ENCODE data around the gene NPAS3.

The NPAS3 gene

DNA sequence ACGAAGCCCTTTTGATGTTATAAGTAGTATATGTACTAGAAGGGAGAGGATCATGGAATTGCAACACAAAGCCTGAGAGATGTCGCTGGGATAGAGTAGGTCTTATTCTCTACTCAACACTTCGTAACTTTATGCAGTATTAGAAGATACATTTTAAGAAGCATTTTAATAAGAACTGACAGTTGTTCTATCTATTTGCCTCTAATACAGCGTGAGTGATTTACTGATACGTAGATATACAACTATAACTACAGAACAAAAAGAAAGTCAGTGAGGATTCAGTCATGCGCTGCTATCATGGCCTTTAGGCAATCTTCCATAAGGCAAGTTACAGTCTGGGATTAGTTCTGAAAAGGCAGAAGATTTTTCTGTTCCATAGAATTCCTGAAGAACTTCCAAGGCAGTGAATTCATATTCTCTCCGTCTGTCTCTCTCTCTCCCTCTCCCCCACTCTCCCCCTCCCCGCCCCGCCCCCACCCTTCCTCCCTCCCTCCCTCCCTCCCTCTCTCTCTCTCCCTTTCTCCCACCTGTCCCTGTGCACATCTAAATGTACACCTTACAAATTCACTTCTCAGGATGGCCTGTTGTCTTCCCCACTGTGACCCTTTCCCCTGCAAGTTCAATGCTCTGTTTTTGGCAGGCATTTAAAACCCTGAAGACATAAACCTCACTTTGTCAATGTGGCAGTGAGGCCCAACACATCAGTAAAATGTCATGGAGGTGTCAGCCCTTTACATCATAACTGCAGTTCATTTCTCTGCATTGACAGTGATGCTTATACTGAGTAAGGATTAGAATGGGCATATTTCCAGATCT lies 541.6 kb downstream of the NPAS3 start:
- TF ChIP-seq, protein P1, sequence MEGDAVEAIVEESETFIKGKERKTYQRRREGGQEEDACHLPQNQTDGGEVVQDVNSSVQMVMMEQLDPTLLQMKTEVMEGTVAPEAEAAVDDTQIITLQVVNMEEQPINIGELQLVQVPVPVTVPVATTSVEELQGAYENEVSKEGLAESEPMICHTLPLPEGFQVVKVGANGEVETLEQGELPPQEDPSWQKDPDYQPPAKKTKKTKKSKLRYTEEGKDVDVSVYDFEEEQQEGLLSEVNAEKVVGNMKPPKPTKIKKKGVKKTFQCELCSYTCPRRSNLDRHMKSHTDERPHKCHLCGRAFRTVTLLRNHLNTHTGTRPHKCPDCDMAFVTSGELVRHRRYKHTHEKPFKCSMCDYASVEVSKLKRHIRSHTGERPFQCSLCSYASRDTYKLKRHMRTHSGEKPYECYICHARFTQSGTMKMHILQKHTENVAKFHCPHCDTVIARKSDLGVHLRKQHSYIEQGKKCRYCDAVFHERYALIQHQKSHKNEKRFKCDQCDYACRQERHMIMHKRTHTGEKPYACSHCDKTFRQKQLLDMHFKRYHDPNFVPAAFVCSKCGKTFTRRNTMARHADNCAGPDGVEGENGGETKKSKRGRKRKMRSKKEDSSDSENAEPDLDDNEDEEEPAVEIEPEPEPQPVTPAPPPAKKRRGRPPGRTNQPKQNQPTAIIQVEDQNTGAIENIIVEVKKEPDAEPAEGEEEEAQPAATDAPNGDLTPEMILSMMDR (IDR thresholded peaks at IDR 0.05; ENCODE audit: low read depth, low read length), result no peak

DNA sequence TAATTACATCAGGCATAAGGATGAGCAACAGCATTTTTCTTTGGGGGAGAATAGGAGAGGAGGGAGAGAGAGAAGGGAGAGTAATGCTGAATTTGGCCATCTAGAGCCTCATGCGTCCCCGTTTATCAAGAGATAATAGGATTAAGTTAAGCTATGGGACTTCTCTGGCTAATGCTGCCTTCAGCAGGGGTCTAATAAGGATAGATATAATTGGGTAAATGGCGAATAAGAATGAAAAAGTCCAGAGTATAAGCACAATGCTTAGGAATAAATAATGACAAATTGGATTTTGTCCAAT lies 542.2 kb downstream of the NPAS3 start:
- Histone ChIP-seq H3K4me1 (ENCODE audit: low read length) (peaks cover 4% of the 10 kb centered on the region; the same call in 1 of the 2 replicates), H3K79me2 (ENCODE audit: low read length) (no peaks in the 10 kb centered on the region), H3K36me3 (replicated peaks; ENCODE audit: low read depth, low read length) (no peaks in the 10 kb centered on the region), H2AFZ (ENCODE audit: low read depth, low read length) (no peak overlapping the region), H3K9me3 (ENCODE audit: insufficient read depth, low read length) (no peaks in the 10 kb centered on the region), H3K27ac (ENCODE audit: low read length) (no peak overlapping the region), H3K9ac (ENCODE audit: low read length) (no peak overlapping the region), H3K4me3 (ENCODE audit: low read length) (no peak overlapping the region), H4K20me1 (ENCODE audit: insufficient read depth, low read length) (no peaks in the 10 kb centered on the region), H3K27me3 (ENCODE audit: low read depth, low read length) (no peaks in the 10 kb centered on the region), H3K4me2 (ENCODE audit: low read length) (no peak overlapping the region)
- TF ChIP-seq EZH2phosphoT487 (IDR thresholded peaks at IDR 0.05; ENCODE audit: low read depth), result no peak
- TF ChIP-seq, protein P1 (IDR thresholded peaks at IDR 0.05; ENCODE audit: low read depth, low read length), result no peak

More for the DNA sequence above, 541.6 kb downstream of the NPAS3 start:
- Histone ChIP-seq H3K79me2 (ENCODE audit: low read length) (no peaks in the 10 kb centered on the region), H3K4me2 (ENCODE audit: low read length) (no peak overlapping the region), H3K9ac (ENCODE audit: low read length) (no peak overlapping the region), H3K4me3 (ENCODE audit: low read length) (no peak overlapping the region), H3K27me3 (ENCODE audit: low read depth, low read length) (no peaks in the 10 kb centered on the region), H3K27ac (ENCODE audit: low read length) (no peak overlapping the region), H3K4me1 (ENCODE audit: low read length) (peaks cover 9% of the 10 kb centered on the region), H2AFZ (ENCODE audit: low read depth, low read length) (no peak overlapping the region), H3K9me3 (ENCODE audit: insufficient read depth, low read length) (no peaks in the 10 kb centered on the region), H4K20me1 (ENCODE audit: insufficient read depth, low read length) (no peaks in the 10 kb centered on the region), H3K36me3 (replicated peaks; ENCODE audit: low read depth, low read length) (no peaks in the 10 kb centered on the region)

DNA sequence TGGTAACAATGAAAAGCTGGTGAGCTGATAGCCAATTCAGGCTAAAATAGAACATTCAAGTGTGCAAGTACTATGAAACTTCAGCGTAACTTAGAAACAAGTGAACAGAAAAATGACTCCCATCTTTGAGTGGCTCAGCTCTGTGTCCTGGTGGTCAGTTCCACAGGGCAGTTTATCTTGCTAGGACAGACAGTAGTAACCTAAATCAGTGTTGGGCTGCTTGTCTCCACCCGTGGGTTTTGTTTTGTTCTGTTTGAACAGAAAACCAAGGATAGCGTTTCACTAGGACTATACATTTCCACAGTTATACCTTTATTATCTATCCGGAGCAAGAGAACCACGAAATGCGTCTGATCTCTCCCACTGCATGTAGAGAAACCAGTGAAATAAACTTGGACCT lies 544.4 kb downstream of the NPAS3 start:
- H3K27me3 ChIP-seq (ENCODE audit: low read depth, low read length), result no peaks in the 10 kb centered on the region
- no peak overlapping the region for H3K9ac ChIP-seq (ENCODE audit: low read length)
- no peaks in the 10 kb centered on the region for H3K9me3 ChIP-seq (ENCODE audit: insufficient read depth, low read length)
- H4K20me1 ChIP-seq (ENCODE audit: insufficient read depth, low read length), result no peaks in the 10 kb centered on the region
- no peak overlapping the region for H2AFZ ChIP-seq (ENCODE audit: low read depth, low read length)
- H3K27ac ChIP-seq (ENCODE audit: low read length), result no peak overlapping the region
- TF ChIP-seq, protein P1 (IDR thresholded peaks at IDR 0.05; ENCODE audit: low read depth, low read length), result no peak
- no peak for TF ChIP-seq EZH2phosphoT487 (IDR thresholded peaks at IDR 0.05; ENCODE audit: low read depth)
- H3K4me3 ChIP-seq (ENCODE audit: low read length), result no peak overlapping the region
- no peaks in the 10 kb centered on the region for H3K79me2 ChIP-seq (ENCODE audit: low read length)
- no peaks in the 10 kb centered on the region for H3K4me1 ChIP-seq (ENCODE audit: low read length)
- no peak overlapping the region for H3K4me2 ChIP-seq (ENCODE audit: low read length)
- no peaks in the 10 kb centered on the region for H3K36me3 ChIP-seq (replicated peaks; ENCODE audit: low read depth, low read length)

DNA sequence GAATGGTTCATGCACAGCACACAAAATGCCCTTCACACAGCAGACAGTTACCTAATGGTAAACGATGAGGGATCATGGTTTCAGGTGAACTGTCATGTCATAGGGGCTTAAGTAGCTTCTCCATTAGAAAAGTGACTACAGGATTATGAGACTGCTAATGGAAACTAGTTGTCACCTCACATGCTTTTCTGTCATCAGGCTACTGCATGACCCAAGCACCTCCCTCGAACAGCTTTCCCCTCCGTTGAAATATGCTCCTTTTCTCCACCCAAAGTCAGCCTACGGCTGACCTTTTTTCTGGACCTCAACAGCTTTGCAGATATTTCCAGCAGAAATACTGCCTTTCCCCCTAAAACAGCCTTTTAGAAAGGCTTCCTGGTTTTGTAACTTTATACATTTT lies 544.9 kb downstream of the NPAS3 start:
- H3K36me3 ChIP-seq (replicated peaks; ENCODE audit: low read depth, low read length), result no peaks in the 10 kb centered on the region
- H3K9ac ChIP-seq (ENCODE audit: low read length), result no peak overlapping the region
- no peak overlapping the region for H3K27ac ChIP-seq (ENCODE audit: low read length)

More for the DNA sequence above, 544.9 kb downstream of the NPAS3 start:
- H3K4me2 ChIP-seq (ENCODE audit: low read length), result no peak overlapping the region
- H3K9me3 ChIP-seq (ENCODE audit: insufficient read depth, low read length), result no peaks in the 10 kb centered on the region
- H3K79me2 ChIP-seq (ENCODE audit: low read length), result no peaks in the 10 kb centered on the region
- TF ChIP-seq, protein P1 (IDR thresholded peaks at IDR 0.05; ENCODE audit: low read depth, low read length), result no peak
- no peak for TF ChIP-seq EZH2phosphoT487 (IDR thresholded peaks at IDR 0.05; ENCODE audit: low read depth)
- H4K20me1 ChIP-seq (ENCODE audit: insufficient read depth, low read length), result no peaks in the 10 kb centered on the region
- no peaks in the 10 kb centered on the region for H3K4me1 ChIP-seq (ENCODE audit: low read length)
- H2AFZ ChIP-seq (ENCODE audit: low read depth, low read length), result no peak overlapping the region
- no peak overlapping the region for H3K4me3 ChIP-seq (ENCODE audit: low read length)
- H3K27me3 ChIP-seq (ENCODE audit: low read depth, low read length), result no peaks in the 10 kb centered on the region

All from OCI-LY3 (cell line).